ENCODE measurements around the gene AEN. TPM values are rescaled to one million over a fixed set of nuclear protein-coding genes. Genes with fewer than 3 reads are reported as not detected.
A peak's percentile ranks its signal among the peaks of the same experiment; 100 is the strongest.

The AEN gene
- total RNA-seq, 1 donor from 2014 or later = 34.6 TPM

- no peak for TF ChIP-seq CTCF (IDR thresholded peaks at IDR 0.05)
- peaks cover 48% of the 10 kb centered on the region for H3K4me1 ChIP-seq
Observed at GRCh38 chr15:88621789-88622604, 857 bp downstream of the AEN start.

GRCh38 chr15:88622605-88622975 is 1.4 kb downstream of the AEN start:
- no peak for ATAC-seq
- Histone ChIP-seq H3K4me3 (peak overlapping the region; percentile 100), H3K9me3 (no peaks in the 10 kb centered on the region), H3K36me3 (peaks cover 20% of the 10 kb centered on the region), H3K4me1 (peaks cover 54% of the 10 kb centered on the region), H3K27ac (peak overlapping the region; percentile 98), H3K27me3 (no peaks in the 10 kb centered on the region)
- TF ChIP-seq CTCF (IDR thresholded peaks at IDR 0.05) = no peak
- DNase-seq = no peak
- intact Hi-C loops (cut with DNase I) = no loop called here

More at GRCh38 chr15:88621789-88622604, 857 bp downstream of the AEN start:
- Histone ChIP-seq H3K9me3 (no peaks in the 10 kb centered on the region), H3K27ac (peak overlapping the region; percentile 98), H3K36me3 (peaks cover 14% of the 10 kb centered on the region), H3K4me3 (peak overlapping the region; percentile 100), H3K27me3 (no peaks in the 10 kb centered on the region)
- DNase-seq (no peak), ATAC-seq (no peak)
- intact Hi-C loops (cut with DNase I) = no loop called here

- no peak for ATAC-seq
Observed at GRCh38 chr15:88623061-88623460, 1.9 kb downstream of the AEN start.

GRCh38 chr15:88623632-88624031 is 2.5 kb downstream of the AEN start:
- peaks cover 31% of the 10 kb centered on the region for H3K36me3 ChIP-seq
- no peaks in the 10 kb centered on the region for H3K27me3 ChIP-seq
- H3K4me3 ChIP-seq = no peak overlapping the region
- H3K4me1 ChIP-seq = peaks cover 63% of the 10 kb centered on the region
- no peaks in the 10 kb centered on the region for H3K9me3 ChIP-seq
- DNase-seq = no peak
- no peak for TF ChIP-seq CTCF (IDR thresholded peaks at IDR 0.05)
- intact Hi-C loops (cut with DNase I) = no loop called here
- no peak for ATAC-seq
- H3K27ac ChIP-seq = no peak overlapping the region

More at GRCh38 chr15:88623061-88623460, 1.9 kb downstream of the AEN start:
- DNase-seq = no peak
- TF ChIP-seq CTCF (IDR thresholded peaks at IDR 0.05) = no peak
- H3K4me3 ChIP-seq = peak overlapping the region; percentile 100
- no peaks in the 10 kb centered on the region for H3K9me3 ChIP-seq
- intact Hi-C loops (cut with DNase I) = no loop called here
- H3K27ac ChIP-seq = peak overlapping the region; percentile 98
- peaks cover 25% of the 10 kb centered on the region for H3K36me3 ChIP-seq
- H3K27me3 ChIP-seq = no peaks in the 10 kb centered on the region
- peaks cover 59% of the 10 kb centered on the region for H3K4me1 ChIP-seq

- Histone ChIP-seq H3K27me3 (no peaks in the 10 kb centered on the region), H3K36me3 (peaks cover 38% of the 10 kb centered on the region), H3K9me3 (no peaks in the 10 kb centered on the region), H3K4me1 (peaks cover 64% of the 10 kb centered on the region), H3K4me3 (peak overlapping the region; percentile 29), H3K27ac (peak overlapping the region; percentile 49)
- peak; percentile 40 for DNase-seq
- ATAC-seq = peak; percentile 13
- intact Hi-C loops (cut with DNase I) = no loop called here
- peak; percentile 52 for TF ChIP-seq CTCF (IDR thresholded peaks at IDR 0.05)
Observed at GRCh38 chr15:88624156-88624970, 3.2 kb downstream of the AEN start.
